ENCODE results near the gene GLI3.

The GLI3 gene

DNA sequence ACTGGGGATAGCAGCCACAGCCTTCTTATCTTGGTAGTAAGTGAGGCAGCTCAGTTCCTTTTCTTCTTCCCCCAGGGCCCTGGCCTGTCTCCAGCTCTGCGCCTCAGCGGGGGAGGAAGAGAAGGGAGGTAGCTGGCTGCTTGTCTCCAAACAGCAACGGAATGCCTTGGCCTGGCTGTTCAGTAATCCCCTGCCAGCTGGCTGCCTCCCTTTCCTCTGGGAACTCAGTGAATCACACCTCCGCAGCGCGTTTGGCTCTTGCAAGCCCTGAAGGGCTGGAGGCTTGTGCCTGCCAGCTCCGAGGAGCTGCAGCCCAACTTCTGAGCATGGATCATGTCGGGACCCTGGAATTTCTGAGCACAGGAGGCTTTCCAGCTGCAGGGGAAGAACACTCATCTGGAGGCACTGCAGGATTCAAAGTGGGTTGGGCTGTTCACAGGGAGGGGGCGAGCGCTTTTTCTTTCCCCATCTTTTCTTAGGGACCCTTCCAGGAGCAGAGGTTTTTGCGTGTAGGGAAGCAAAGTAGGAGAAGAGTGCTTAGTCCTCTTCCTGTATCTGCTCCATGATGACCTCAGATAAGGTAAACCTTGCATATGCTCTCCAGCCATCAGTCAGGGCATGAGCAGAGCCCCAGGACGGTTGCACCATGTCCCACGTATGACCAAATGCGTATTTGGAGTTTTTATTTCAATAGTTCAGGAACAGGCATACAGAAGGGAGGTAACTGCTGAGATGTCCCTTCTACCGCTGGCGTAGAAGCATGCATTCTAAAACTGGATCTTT is 280.9 kb downstream of the GLI3 start:
- DNase-seq, result no peak

DNA sequence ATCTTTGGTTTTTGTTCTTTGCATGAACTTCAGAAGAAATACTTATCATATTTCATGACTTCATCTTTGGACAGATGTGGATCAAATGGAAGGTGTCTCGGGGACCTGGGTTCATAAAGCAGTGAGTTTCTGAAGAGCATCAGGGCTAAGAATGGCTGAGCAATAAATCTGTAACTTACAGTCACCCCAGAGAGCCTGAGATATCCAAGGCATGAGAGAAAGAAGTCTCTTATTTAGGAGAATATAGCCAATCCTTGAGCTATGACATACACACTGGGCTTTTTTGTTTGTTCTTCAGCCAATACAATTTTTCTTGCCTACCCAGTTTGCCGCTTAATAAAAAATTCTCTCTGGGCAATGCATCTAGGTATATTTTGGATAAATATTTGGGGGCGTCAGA is 281.6 kb downstream of the GLI3 start:
- no peak for DNase-seq

DNA sequence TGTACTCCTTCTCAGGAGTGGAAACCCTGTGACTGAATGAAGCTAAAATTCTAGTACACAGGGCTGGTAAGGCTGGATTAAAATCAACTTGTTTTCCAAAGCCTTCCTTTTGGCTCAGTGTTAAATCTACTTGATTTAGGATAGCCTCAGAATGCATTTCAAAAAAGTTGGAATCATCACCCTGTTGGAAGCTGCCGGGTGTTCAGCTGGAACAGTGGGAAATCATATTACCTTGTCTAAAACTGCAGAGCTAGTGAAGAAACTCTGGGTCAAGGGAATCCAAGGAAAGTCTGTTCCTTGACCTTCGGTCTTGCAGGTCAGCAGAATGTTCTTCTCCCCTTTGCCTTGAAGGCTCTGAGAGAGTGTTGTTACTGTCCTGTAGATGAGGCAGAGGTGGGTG is 282.0 kb downstream of the GLI3 start:
- no peak for DNase-seq

DNA sequence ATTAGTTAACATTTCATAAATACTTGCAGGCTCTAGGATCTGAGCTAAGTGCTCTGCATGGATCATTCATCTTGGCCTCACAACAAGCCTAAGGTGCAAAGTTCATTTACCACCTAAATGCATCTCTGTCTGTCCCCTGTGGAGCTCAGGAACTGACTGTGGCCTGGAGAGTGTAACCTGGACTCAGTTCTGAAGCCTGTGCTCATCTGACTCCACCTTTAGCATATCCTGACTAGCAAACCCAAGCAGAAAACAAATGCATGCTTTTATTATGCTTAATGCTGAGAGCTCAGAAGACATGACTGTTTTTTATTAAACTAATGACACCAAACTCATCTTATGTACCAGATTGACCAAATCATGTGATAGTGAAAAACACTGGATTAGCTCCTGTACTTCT is 288.5 kb downstream of the GLI3 start:
- DNase-seq, result no peak

GRCh38 chr7:41943094-41943577 is 293.9 kb downstream of the GLI3 start:
- peak; percentile 72 for DNase-seq

GRCh38 chr7:41942468-41943093 is 294.4 kb downstream of the GLI3 start:
- no peak for DNase-seq

- DNase-seq, result peak; percentile 63
Measured at GRCh38 chr7:41940760-41941343, 296.2 kb downstream of the GLI3 start.

- DNase-seq, result no peak
Measured at GRCh38 chr7:41938371-41938770, 298.6 kb downstream of the GLI3 start.

GRCh38 chr7:41933427-41933826 is 303.6 kb downstream of the GLI3 start:
- DNase-seq, result no peak

DNA sequence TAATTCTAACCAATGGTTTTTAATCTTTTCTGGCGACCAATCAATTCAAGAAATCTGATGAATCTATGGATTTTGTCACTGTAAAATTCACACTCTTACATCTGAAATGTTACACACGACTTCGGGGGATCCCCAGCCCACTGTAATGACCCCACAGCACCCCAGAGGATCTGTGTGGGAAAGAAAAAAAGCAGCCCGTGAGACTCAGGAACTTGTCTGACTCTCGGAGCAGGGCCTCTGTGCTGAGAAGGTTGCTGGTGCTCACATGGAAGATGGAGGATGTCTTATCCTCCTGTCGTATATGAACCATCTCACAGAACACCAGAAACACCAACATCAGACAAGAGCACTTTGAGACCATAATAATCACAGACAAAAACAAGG is 305.8 kb downstream of the GLI3 start:
- no peak for DNase-seq

DNA sequence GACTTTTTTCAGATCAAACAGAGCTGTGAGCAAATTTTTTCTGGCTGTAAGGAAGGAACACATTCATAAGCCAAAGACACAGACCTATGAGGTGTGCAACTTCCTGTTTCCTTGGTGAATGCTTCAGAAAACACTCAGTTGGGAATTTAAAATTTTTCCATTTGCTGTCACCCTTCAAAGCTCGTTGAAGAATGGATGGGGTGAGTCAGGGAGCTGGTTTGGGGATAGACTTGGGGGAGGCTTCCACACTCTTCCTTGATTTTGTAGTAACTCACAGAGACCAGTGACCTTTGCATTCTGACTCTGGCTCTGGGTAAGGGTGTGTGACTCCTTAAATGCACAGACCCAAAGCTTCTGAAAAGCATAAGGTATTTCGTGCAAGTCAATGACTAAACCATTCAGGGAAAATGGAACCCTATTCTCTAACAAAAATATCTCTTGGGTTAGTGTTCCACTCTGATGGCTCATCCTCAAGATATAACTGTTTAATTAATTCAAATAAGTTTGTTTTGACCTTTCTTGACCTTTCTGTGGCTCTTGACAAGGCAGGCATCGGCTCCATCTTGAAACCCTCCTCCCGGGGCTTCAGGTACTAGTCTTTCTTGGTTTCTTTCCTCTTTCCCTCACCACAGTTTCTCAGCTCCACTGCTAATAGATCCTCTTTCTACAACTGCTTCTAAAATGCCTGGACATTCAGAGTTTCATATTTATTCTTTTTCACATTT is 306.3 kb downstream of the GLI3 start:
- DNase-seq, result no peak

DNA sequence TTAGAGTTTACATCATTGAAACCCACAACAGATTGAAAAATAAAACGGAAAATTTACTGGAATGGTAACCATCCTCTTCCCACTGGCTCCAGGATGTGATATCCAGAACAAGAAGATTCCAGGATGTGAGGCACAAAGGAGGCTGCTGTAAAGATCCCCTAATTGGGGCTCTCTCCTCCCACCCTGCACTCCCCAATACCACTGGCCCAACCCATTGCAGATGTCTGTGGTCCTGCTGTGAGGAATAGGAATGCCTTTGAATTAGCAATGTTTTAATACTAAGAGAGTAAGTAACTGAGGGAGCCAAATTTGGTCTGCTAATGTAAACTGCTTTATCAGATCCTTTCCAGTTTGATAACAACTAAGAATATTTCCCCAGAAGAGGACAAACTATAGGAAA is 308.2 kb downstream of the GLI3 start:
- DNase-seq, result no peak

- no peak for DNase-seq
Measured at GRCh38 chr7:41928166-41928565, 308.8 kb downstream of the GLI3 start.

DNA sequence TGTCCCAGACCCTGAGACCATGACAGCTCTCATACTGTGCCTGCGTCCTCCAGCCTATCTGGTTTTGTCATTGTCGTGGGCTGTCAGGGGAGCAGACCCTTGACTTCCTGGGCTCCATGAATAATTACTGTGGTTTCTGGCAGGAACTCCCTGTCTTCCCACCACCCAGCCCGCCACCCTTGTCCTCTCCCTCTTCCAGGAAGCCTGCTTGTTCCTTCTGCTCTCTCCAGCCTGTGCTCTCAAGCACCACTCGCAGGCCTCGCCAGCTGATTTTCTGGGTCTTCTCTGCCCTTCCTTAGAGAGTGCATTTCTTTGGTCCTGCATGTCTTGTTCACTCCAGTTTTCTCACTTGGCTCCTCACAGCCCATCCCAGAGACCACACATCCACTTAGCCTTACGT is 309.6 kb downstream of the GLI3 start:
- DNase-seq, result no peak

- no peak for DNase-seq
Measured at GRCh38 chr7:41925946-41926345, 311.1 kb downstream of the GLI3 start.

DNA sequence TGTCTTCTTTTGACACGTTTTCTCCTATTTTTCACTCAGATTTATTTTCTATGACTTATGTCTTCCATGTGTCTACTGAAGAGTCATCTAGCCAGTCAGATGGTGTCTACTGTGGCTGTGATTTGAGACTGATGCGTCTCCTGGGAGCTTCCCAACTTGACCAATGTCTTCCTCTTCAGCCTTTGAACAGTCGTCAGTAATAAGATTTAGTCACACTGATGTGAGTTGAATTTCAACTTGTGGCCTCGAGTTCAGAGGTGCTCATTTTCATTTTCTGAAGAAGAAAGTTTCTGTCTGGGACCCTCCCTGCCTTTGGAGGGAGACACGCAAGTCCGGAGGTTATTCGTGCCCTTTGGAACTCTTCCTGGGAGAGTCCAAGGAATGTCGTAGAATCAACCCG is 312.2 kb downstream of the GLI3 start:
- no peak for DNase-seq

GRCh38 chr7:41922373-41922772 is 314.6 kb downstream of the GLI3 start:
- no peak for DNase-seq

GRCh38 chr7:41921453-41921981 is 315.5 kb downstream of the GLI3 start:
- no peak for DNase-seq

DNA sequence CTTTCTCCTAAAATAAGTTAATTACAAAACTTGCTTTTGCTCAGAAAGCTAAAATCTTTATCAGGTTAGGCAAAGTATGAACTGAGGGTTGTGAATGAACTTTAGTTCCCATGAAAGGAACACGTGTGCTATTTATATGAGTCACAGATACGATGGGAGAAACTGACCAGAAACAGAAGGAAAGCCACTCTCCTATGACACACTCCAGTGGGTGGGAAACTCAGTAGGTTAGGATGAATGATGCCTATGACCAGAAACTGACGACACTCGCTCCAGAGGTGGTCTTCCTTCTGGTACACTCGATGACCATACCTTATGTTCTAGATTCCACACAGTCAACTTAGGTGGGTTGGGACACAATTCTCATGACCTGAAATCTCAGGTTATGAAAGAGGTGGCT is 318.4 kb downstream of the GLI3 start:
- DNase-seq, result no peak

DNA sequence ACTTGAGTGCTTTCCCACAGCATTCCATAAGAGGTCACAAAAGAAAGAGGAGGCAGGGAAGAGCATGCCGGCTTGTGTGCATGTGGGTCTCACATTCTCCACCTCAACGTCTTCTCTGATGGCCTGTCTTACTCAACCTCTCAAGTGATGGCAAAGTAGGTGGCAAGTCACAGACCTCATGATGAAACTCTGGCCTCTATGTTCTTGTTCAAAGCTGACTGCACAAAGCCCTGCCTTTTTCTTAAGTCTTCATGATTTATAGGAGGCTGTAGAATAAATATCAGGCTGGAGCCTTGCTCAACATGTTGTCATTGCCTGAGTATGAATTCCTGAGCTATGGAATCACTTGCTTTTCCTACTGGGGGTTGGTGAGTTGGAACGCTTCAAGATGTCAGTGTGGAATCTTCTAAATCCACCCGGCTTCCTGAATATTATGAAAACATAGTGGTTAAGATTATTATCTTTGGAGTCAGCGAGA is 320.5 kb downstream of the GLI3 start:
- DNase-seq, result no peak

- no peak for DNase-seq
Measured at GRCh38 chr7:41915871-41916270, 321.1 kb downstream of the GLI3 start.

DNA sequence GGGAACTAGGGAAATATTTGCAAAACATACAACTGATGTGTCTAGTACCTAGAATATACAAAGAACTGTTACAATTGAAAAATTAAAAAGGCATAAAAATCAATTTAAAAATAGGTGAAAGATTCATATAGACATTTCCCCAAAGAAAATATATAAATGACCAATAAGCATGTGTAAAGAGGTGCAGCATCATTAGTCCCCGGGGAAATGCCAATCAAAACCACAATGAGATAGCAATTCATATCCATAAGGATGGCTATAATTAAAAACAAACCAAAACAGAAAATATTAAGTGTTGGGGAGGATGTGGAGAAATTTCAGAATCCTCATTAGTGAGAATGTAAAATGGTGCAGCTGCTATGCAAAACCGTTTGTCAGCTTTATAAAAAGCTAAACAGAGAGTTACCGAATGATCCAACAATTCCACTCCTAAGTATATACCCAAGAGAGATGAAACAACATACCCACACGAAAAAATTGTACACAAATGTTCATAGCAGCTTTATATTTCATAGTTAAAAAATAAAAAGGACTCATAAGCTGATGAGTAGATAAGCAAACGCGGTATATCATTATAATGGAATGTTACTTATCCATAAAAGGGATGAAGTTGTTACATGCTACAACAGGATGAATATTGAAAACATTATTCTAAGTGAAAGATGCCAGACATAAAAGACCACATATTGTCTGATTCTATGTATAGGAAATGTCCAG is 324.0 kb downstream of the GLI3 start:
- DNase-seq, result no peak

- DNase-seq, result no peak
Measured at GRCh38 chr7:41912426-41912825, 324.6 kb downstream of the GLI3 start.

Measured in activated CD4-positive, alpha-beta T cell treated with anti-CD3 and anti-CD28 coated beads, Interleukin-2, amount 50 U/mL, for 16 hours (primary cell).